Activated CD4-positive, alpha-beta T cell treated with anti-CD3 and anti-CD28 coated beads, Interleukin-2, amount 50 U/mL, for 4 hours (primary cell): ENCODE measurements around the gene PAPPA2.
"Not testable (repeated sequence)": the region's sequence is repeated elsewhere in the genome, so short reads cannot be mapped to it uniquely, and the experiment has no call there.

Experiments used
- DNase-seq, 2 experiments: peaks; one replicate each; pipeline ENCODE4 v3.0.0-alpha.2; 2020

PAPPA2 gene

GRCh38 chr1:176612791-176613190 lies 149.8 kb downstream of the PAPPA2 start:
- no peak for DNase-seq

- no peak for DNase-seq
Measured at GRCh38 chr1:176617881-176618280, 154.9 kb downstream of the PAPPA2 start.

- no peak for DNase-seq
Measured at GRCh38 chr1:176619261-176619660, 156.3 kb downstream of the PAPPA2 start.

GRCh38 chr1:176625365-176625764 lies 162.4 kb downstream of the PAPPA2 start:
- no peak for DNase-seq

GRCh38 chr1:176626572-176627061 lies 163.6 kb downstream of the PAPPA2 start:
- no peak for DNase-seq

- DNase-seq, result no peak
Measured at GRCh38 chr1:176628775-176629174, 165.8 kb downstream of the PAPPA2 start.

GRCh38 chr1:176634733-176635132 lies 171.8 kb downstream of the PAPPA2 start:
- not testable (repeated sequence) for DNase-seq

- DNase-seq, result no peak
Measured at GRCh38 chr1:176638713-176639526, 175.9 kb downstream of the PAPPA2 start.

- no peak for DNase-seq
Measured at GRCh38 chr1:176643536-176643935, 180.6 kb downstream of the PAPPA2 start.

GRCh38 chr1:176648556-176648955 lies 185.6 kb downstream of the PAPPA2 start:
- DNase-seq, result no peak

GRCh38 chr1:176656257-176656995 lies 193.5 kb downstream of the PAPPA2 start:
- no peak for DNase-seq

- DNase-seq, result no peak
Measured at GRCh38 chr1:176669782-176670181, 206.8 kb downstream of the PAPPA2 start.

GRCh38 chr1:176670853-176671252 lies 207.9 kb downstream of the PAPPA2 start:
- no peak for DNase-seq

- DNase-seq, result no peak
Measured at GRCh38 chr1:176682830-176683535, 220.0 kb downstream of the PAPPA2 start.

GRCh38 chr1:176691251-176692228 lies 228.6 kb downstream of the PAPPA2 start:
- DNase-seq, result no peak

GRCh38 chr1:176692431-176692830 lies 229.5 kb downstream of the PAPPA2 start:
- DNase-seq, result no peak

GRCh38 chr1:176692988-176693696 lies 230.2 kb downstream of the PAPPA2 start:
- no peak for DNase-seq

- DNase-seq, result no peak
Measured at GRCh38 chr1:176693697-176694329, 230.8 kb downstream of the PAPPA2 start.

GRCh38 chr1:176694713-176695112 lies 231.7 kb downstream of the PAPPA2 start:
- DNase-seq, result no peak

- no peak for DNase-seq
Measured at GRCh38 chr1:176696109-176696508, 233.1 kb downstream of the PAPPA2 start.

- DNase-seq, result no peak
Measured at GRCh38 chr1:176696689-176697088, 233.7 kb downstream of the PAPPA2 start.
